Measurements from ENCODE around the gene SPAG7. TPM values are rescaled to one million over a fixed set of nuclear protein-coding genes. Genes with fewer than 3 reads are reported as not detected.
A peak's percentile ranks its signal among the peaks of the same experiment; 100 is the strongest.

Gene SPAG7
- polyA plus RNA-seq, 1 donor (not counting 4 experiments of a cell fraction or from before 2014, with no cell fraction given), result 65.7 TPM

DNA sequence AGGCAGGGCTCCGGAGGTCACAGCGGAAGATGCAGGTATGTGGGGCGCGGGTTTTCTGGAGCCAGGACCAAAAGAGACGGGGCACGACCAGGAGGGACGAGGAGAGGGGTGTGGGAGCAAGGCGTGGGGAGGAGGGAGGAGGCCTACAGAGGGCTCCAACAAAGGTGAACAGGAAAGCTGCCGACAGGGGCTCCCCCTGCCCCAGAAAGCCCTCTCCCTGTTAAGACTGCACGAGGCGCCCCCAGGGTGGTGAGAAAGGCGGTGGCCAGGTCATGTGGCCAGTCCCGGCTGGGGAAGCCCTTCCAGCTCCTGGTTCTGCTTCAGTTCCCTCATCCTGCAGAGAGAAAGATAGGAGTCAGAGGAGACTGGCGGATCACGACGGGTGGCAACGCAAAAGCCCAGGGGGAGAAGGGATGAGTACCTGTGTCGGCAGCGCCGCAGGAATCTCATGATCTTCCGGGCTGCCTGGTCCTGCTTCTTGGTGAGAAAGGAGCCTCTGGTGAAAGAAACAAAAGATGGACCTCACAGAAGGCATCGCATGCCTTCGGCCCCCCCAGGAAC, 949 bp upstream of the SPAG7 start:
- DNase-seq (ENCODE audit: low read depth, low spot score) (no peak), FAIRE-seq (no peak)
- no peak for TF ChIP-seq EZH2 (IDR thresholded peaks at IDR 0.05; ENCODE audit: low read length)
- TF ChIP-seq, protein P1, sequence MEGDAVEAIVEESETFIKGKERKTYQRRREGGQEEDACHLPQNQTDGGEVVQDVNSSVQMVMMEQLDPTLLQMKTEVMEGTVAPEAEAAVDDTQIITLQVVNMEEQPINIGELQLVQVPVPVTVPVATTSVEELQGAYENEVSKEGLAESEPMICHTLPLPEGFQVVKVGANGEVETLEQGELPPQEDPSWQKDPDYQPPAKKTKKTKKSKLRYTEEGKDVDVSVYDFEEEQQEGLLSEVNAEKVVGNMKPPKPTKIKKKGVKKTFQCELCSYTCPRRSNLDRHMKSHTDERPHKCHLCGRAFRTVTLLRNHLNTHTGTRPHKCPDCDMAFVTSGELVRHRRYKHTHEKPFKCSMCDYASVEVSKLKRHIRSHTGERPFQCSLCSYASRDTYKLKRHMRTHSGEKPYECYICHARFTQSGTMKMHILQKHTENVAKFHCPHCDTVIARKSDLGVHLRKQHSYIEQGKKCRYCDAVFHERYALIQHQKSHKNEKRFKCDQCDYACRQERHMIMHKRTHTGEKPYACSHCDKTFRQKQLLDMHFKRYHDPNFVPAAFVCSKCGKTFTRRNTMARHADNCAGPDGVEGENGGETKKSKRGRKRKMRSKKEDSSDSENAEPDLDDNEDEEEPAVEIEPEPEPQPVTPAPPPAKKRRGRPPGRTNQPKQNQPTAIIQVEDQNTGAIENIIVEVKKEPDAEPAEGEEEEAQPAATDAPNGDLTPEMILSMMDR (optimal IDR thresholded peaks at IDR 0.05 in 1 of 3, IDR thresholded peaks at IDR 0.05 in 1 of 3, conservative IDR thresholded peaks at IDR 0.05 in 1 of 3; ENCODE audit: extremely low read depth in 1 of 3, insufficient read depth in 2 of 3, low read length in 3 of 3), result no peak
- Histone ChIP-seq H4K20me1 (ENCODE audit: control insufficient read depth, extremely low read depth, insufficient read depth, low read length) (no peaks in the 10 kb centered on the region), H3K9ac (ENCODE audit: control insufficient read depth, extremely low read depth, insufficient read depth, low read length) (peak overlapping the region; percentile 97), H3K4me2 (ENCODE audit: control insufficient read depth, extremely low read depth, insufficient read depth, low read depth, low read length) (peak overlapping the region; percentile 95), H2AFZ (ENCODE audit: control insufficient read depth, low read length) (peak overlapping the region; percentile 49), H3K9me3 (ENCODE audit: control insufficient read depth, low read depth, low read length) (no peaks in the 10 kb centered on the region), H3K4me3 (ENCODE audit: control insufficient read depth in 2 of 3, extremely low read depth in 1 of 3, insufficient read depth in 2 of 3, low read depth in 1 of 3, low read length in 3 of 3) (peak overlapping the region; percentile 71 to 94 (median 92)), H3K4me1 (ENCODE audit: control insufficient read depth, extremely low read depth, insufficient read depth, low read length) (peaks cover 31% of the 10 kb centered on the region), H3K27ac (ENCODE audit: control insufficient read depth, insufficient read depth, low read length) (peak overlapping the region; percentile 99), H3K36me3 (ENCODE audit: control insufficient read depth in 2 of 2, extremely low read depth in 1 of 2, insufficient read depth in 2 of 2, low read length in 2 of 2) (peaks cover 20 to 27% of the 10 kb centered on the region in 2 experiments), H3K79me2 (ENCODE audit: control insufficient read depth, insufficient read depth, low read length) (peaks cover 5% of the 10 kb centered on the region), H3K27me3 (ENCODE audit: control insufficient read depth, extremely low read depth, insufficient read depth, low read length) (no peaks in the 10 kb centered on the region), H3K9me1 (ENCODE audit: control insufficient read depth, extremely low read depth, insufficient read depth, low read length) (no peaks in the 10 kb centered on the region)
- dilution Hi-C loops (cut with MboI; ENCODE audit: extremely low pct_ligation_motif_present, low sequenced_read_pairs), result no loop called here

DNA sequence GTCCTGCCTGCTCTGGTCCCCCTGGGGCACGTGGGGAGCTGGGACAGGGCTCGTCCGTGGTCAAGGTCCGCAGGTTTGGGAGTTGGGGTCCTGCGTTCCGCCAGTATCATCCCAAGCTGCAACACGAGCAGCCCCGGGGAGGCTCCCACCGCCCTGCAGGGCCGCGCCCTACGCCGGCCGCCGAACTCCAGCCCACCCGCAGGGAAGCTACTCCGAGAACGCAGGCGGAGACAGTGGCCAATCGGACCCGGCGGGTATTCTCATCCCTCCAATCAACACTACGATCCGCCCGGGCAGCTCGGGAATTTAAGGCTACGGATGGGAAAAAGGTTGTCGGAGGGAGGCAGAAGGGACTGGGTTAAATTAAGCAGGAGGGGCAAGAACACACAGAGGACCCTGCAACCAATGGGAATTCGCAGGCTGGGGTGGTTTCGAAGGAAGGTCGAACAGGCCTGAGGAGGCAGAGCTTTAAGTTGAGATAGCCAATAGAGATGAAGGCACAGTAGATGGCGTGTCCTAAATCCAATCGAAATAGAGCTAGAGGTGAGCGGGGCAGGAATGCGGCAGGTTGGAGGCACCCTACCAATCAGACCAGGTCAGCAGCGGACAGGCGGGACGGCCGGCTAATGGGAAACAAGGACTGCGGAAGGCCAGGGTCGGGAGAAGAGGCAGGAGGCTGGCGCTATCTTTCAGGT, 626 bp downstream of the SPAG7 start:
- Histone ChIP-seq H4K20me1 (ENCODE audit: control insufficient read depth, extremely low read depth, insufficient read depth, low read length) (no peaks in the 10 kb centered on the region), H3K4me2 (ENCODE audit: control insufficient read depth, extremely low read depth, insufficient read depth, low read depth, low read length) (peak overlapping the region; percentile 95), H3K9ac (ENCODE audit: control insufficient read depth, extremely low read depth, insufficient read depth, low read length) (peak overlapping the region; percentile 97), H3K79me2 (ENCODE audit: control insufficient read depth, insufficient read depth, low read length) (peaks cover 5% of the 10 kb centered on the region), H3K36me3 (ENCODE audit: control insufficient read depth in 2 of 2, extremely low read depth in 1 of 2, insufficient read depth in 2 of 2, low read length in 2 of 2) (peaks cover 11 to 19% of the 10 kb centered on the region in 2 experiments), H3K9me3 (ENCODE audit: control insufficient read depth, low read depth, low read length) (no peaks in the 10 kb centered on the region), H3K9me1 (ENCODE audit: control insufficient read depth, extremely low read depth, insufficient read depth, low read length) (no peaks in the 10 kb centered on the region), H3K27ac (ENCODE audit: control insufficient read depth, insufficient read depth, low read length) (peak overlapping the region; percentile 99), H3K4me1 (ENCODE audit: control insufficient read depth, extremely low read depth, insufficient read depth, low read length) (peaks cover 31% of the 10 kb centered on the region), H3K4me3 (ENCODE audit: control insufficient read depth in 2 of 3, extremely low read depth in 1 of 3, insufficient read depth in 2 of 3, low read depth in 1 of 3, low read length in 3 of 3) (peak overlapping the region; percentile 71 to 94 (median 92)), H2AFZ (ENCODE audit: control insufficient read depth, low read length) (no peak overlapping the region), H3K27me3 (ENCODE audit: control insufficient read depth, extremely low read depth, insufficient read depth, low read length) (no peaks in the 10 kb centered on the region)
- TF ChIP-seq EZH2 (IDR thresholded peaks at IDR 0.05; ENCODE audit: low read length), result no peak
- DNase-seq (ENCODE audit: low read depth, low spot score) (peak; percentile 95), FAIRE-seq (peak; percentile 93)
- dilution Hi-C loops (cut with MboI; ENCODE audit: extremely low pct_ligation_motif_present, low sequenced_read_pairs), result no loop called here

Data from keratinocyte (primary cell).